Muscle layer of duodenum (tissue), 2 donors: ENCODE data around the gene TRAPPC12.
A peak's percentile ranks its signal among the peaks of the same experiment; 100 is the strongest.

Experiments
- H3K27ac ChIP-seq: one replicate; pipeline ENCODE4 v1.7.0; 2013; ENCODE audit warnings: mild to moderate bottlenecking, low read length
- H3K27me3 ChIP-seq: one replicate; pipeline ENCODE4 v1.7.0; 2013; ENCODE audit warnings: low read depth, mild to moderate bottlenecking, control low read depth, low read length
- H3K36me3 ChIP-seq, 2 donors: one replicate each; pipeline ENCODE4 v1.7.0; 2013; ENCODE audit warnings: low read length in 2 of 2, control low read depth in 1 of 2, mild to moderate bottlenecking in 1 of 2; ENCODE audit not compliant: insufficient read depth in 2 of 2, control insufficient read depth in 1 of 2
- H3K4me1 ChIP-seq, 2 donors: one replicate each; pipeline ENCODE4 v1.7.0; 2013; ENCODE audit warnings: low read length in 2 of 2, mild to moderate bottlenecking in 2 of 2, control low read depth in 1 of 2, moderate library complexity in 1 of 2; ENCODE audit not compliant: insufficient read depth in 2 of 2, control insufficient read depth in 1 of 2
- H3K4me3 ChIP-seq, 2 donors: one replicate each; pipeline ENCODE4 v1.7.0; 2013; ENCODE audit warnings: low read length in 2 of 2, low read depth in 1 of 2, mild to moderate bottlenecking in 1 of 2
- H3K9me3 ChIP-seq, 2 donors: one replicate each; pipeline ENCODE4 v1.7.0; 2013; ENCODE audit warnings: low read length in 2 of 2, control low read depth in 1 of 2, mild to moderate bottlenecking in 1 of 2; ENCODE audit not compliant: control insufficient read depth in 1 of 2
- donor health status: healthy.

The TRAPPC12 gene

GRCh38 chr2:3376821-3377220 is 2.7 kb upstream of the TRAPPC12 start:
- H3K27ac ChIP-seq: no peak overlapping the region
- H3K36me3 ChIP-seq: no peaks in the 10 kb centered on the region
- H3K27me3 ChIP-seq: no peaks in the 10 kb centered on the region
- no peaks in the 10 kb centered on the region for H3K9me3 ChIP-seq
- H3K4me3 ChIP-seq: peak overlapping the region; percentile 89 to 94
- peaks cover 10 to 28% of the 10 kb centered on the region in 2 donors for H3K4me1 ChIP-seq

- H3K36me3 ChIP-seq: no peaks in the 10 kb centered on the region
Observed at GRCh38 chr2:3377279-3377611, 2.2 kb upstream of the TRAPPC12 start.

GRCh38 chr2:3377612-3378432 is 1.7 kb upstream of the TRAPPC12 start, which contains the start of gene EIPR1:
Gene EIPR1, minus strand, starts transcription at chr2:3377818. Its CDS starts 129 bp downstream, at chr2:3377689.
- H3K36me3 ChIP-seq: peaks cover 0 to 5% of the 10 kb centered on the region in 2 donors
- H3K27ac ChIP-seq: peak within 1 kb of the TSS; percentile 81
- H3K4me1 ChIP-seq: peaks cover 10 to 28% of the 10 kb centered on the region in 2 donors
- peak within 1 kb of the TSS; percentile 89 to 94 for H3K4me3 ChIP-seq
- H3K27me3 ChIP-seq: no peaks in the 10 kb centered on the region
- H3K9me3 ChIP-seq: no peaks in the 10 kb centered on the region

More at GRCh38 chr2:3377279-3377611, 2.2 kb upstream of the TRAPPC12 start:
- Histone ChIP-seq H3K27ac (peak overlapping the region; percentile 81), H3K4me1 (peaks cover 10 to 28% of the 10 kb centered on the region in 2 donors), H3K9me3 (no peaks in the 10 kb centered on the region), H3K27me3 (no peaks in the 10 kb centered on the region), H3K4me3 (peak overlapping the region; percentile 89 to 94)

- no peaks in the 10 kb centered on the region for H3K27me3 ChIP-seq
- H3K9me3 ChIP-seq: no peaks in the 10 kb centered on the region
- peaks cover 10 to 28% of the 10 kb centered on the region in 2 donors for H3K4me1 ChIP-seq
- peak overlapping the region; percentile 86 for H3K27ac ChIP-seq
- H3K4me3 ChIP-seq: peak overlapping the region; percentile 68 to 94
- H3K36me3 ChIP-seq: peaks cover 0 to 5% of the 10 kb centered on the region in 2 donors
Observed at GRCh38 chr2:3379339-3379646, 201 bp upstream of the TRAPPC12 start.

- peaks cover 24 to 38% of the 10 kb centered on the region in 2 donors for H3K36me3 ChIP-seq
Observed at GRCh38 chr2:3386448-3386958, 7.0 kb downstream of the TRAPPC12 start.

GRCh38 chr2:3387011-3387410 is 7.5 kb downstream of the TRAPPC12 start:
- H3K4me1 ChIP-seq: peaks cover 0 to 13% of the 10 kb centered on the region in 2 donors
- H3K4me3 ChIP-seq: no peak overlapping the region
- peaks cover 27 to 43% of the 10 kb centered on the region in 2 donors for H3K36me3 ChIP-seq
- no peak overlapping the region for H3K27ac ChIP-seq
- no peaks in the 10 kb centered on the region for H3K9me3 ChIP-seq
- H3K27me3 ChIP-seq: no peaks in the 10 kb centered on the region

More at GRCh38 chr2:3386448-3386958, 7.0 kb downstream of the TRAPPC12 start:
- peaks cover 0 to 14% of the 10 kb centered on the region in 2 donors for H3K4me1 ChIP-seq
- no peak overlapping the region for H3K27ac ChIP-seq
- no peak overlapping the region for H3K4me3 ChIP-seq
- H3K27me3 ChIP-seq: no peaks in the 10 kb centered on the region
- no peaks in the 10 kb centered on the region for H3K9me3 ChIP-seq

- peaks cover 0 to 13% of the 10 kb centered on the region in 2 donors for H3K4me1 ChIP-seq
- no peaks in the 10 kb centered on the region for H3K27me3 ChIP-seq
- no peak overlapping the region for H3K4me3 ChIP-seq
- peaks cover 29 to 47% of the 10 kb centered on the region in 2 donors for H3K36me3 ChIP-seq
- H3K27ac ChIP-seq: no peak overlapping the region
- no peaks in the 10 kb centered on the region for H3K9me3 ChIP-seq
Observed at GRCh38 chr2:3387644-3388411, 8.3 kb downstream of the TRAPPC12 start.

GRCh38 chr2:3388412-3388738 is 8.9 kb downstream of the TRAPPC12 start:
- Histone ChIP-seq H3K9me3 (no peaks in the 10 kb centered on the region), H3K4me3 (no peak overlapping the region), H3K4me1 (peaks cover 0 to 13% of the 10 kb centered on the region in 2 donors), H3K27me3 (no peaks in the 10 kb centered on the region), H3K27ac (no peak overlapping the region), H3K36me3 (peaks cover 29 to 47% of the 10 kb centered on the region in 2 donors)

- Histone ChIP-seq H3K9me3 (no peaks in the 10 kb centered on the region), H3K36me3 (peaks cover 29 to 53% of the 10 kb centered on the region in 2 donors), H3K4me1 (peaks cover 0 to 13% of the 10 kb centered on the region in 2 donors), H3K4me3 (no peak overlapping the region), H3K27ac (no peak overlapping the region), H3K27me3 (no peaks in the 10 kb centered on the region)
Observed at GRCh38 chr2:3389193-3389592, 9.7 kb downstream of the TRAPPC12 start.

- peaks cover 29 to 54% of the 10 kb centered on the region in 2 donors for H3K36me3 ChIP-seq
- no peak overlapping the region for H3K4me3 ChIP-seq
- peaks cover 0 to 13% of the 10 kb centered on the region in 2 donors for H3K4me1 ChIP-seq
- H3K9me3 ChIP-seq: no peaks in the 10 kb centered on the region
- no peaks in the 10 kb centered on the region for H3K27me3 ChIP-seq
- H3K27ac ChIP-seq: no peak overlapping the region
Observed at GRCh38 chr2:3390041-3390440, 10.5 kb downstream of the TRAPPC12 start.

- peaks cover 4 to 14% of the 10 kb centered on the region in 2 donors for H3K9me3 ChIP-seq
- H3K36me3 ChIP-seq: peaks cover 34 to 64% of the 10 kb centered on the region in 2 donors
- H3K27ac ChIP-seq: no peak overlapping the region
- no peak overlapping the region for H3K4me3 ChIP-seq
- no peaks in the 10 kb centered on the region for H3K27me3 ChIP-seq
- H3K4me1 ChIP-seq: peaks cover 0 to 4% of the 10 kb centered on the region in 2 donors
Observed at GRCh38 chr2:3392216-3392615, 12.7 kb downstream of the TRAPPC12 start.
